ENCODE data around the gene DDX10.

- no peak for TF ChIP-seq CTCF (IDR thresholded peaks at IDR 0.05; ENCODE audit: low read depth, low read length, poor library complexity, severe bottlenecking)
- TF ChIP-seq EZH2phosphoT487 (IDR thresholded peaks at IDR 0.05; ENCODE audit: borderline replicate concordance, low read length) = no peak
Observed at GRCh38 chr11:108729227-108729871, 64.5 kb downstream of the DDX10 start.

All from DOHH2 (cell line).